CD4-positive, alpha-beta memory T cell (primary cell): Measurements from ENCODE around the gene KLHL18. TPM values are rescaled to one million over a fixed set of nuclear protein-coding genes. Genes with fewer than 3 reads are reported as not detected.
"Not testable (repeated sequence)": the region's sequence is repeated elsewhere in the genome, so short reads cannot be mapped to it uniquely, and the experiment has no call there.

Source experiments
- CTCF ChIA-PET: fragments of 350-600 bp; sonication (Branson Sonifier 250); formaldehyde crosslinking; loops from one replicate; lab custom pipeline; 2021; ENCODE audit warnings: inconsistent platforms; ENCODE audit not compliant: partially characterized antibody; lab: Charles Lee
- POLR2A ChIA-PET: fragments of 350-600 bp; sonication (Branson Sonifier 250); formaldehyde crosslinking; loops from one replicate; lab custom pipeline; 2021; ENCODE audit not compliant: partially characterized antibody; lab: Charles Lee
- DNase-seq, 5 donors: peaks; one replicate each; pipeline versions ENCODE4 v3.0.0 to v3.0.0-alpha.2; 2020 to 2022; ENCODE audit warnings: mixed read lengths in 1 of 5
- H3K27ac ChIP-seq: one replicate; pipeline ENCODE4 v1.7.0; 2013; ENCODE audit warnings: low read depth, low read length
- H3K27me3 ChIP-seq: 2 replicates; pipeline ENCODE4 v1.7.0; 2013; ENCODE audit warnings: mild to moderate bottlenecking, low read length, moderate library complexity; ENCODE audit not compliant: insufficient read depth
- H3K36me3 ChIP-seq: 2 replicates; pipeline ENCODE4 v1.7.0; 2013; ENCODE audit warnings: mild to moderate bottlenecking, low read length, moderate library complexity; ENCODE audit not compliant: insufficient read depth
- H3K4me1 ChIP-seq: 2 replicates; pipeline ENCODE4 v1.7.0; 2013; ENCODE audit warnings: mild to moderate bottlenecking, low read length, moderate library complexity; ENCODE audit not compliant: insufficient read depth
- H3K4me3 ChIP-seq, 2 donors: one replicate each; pipeline ENCODE4 v1.7.0; 2013; ENCODE audit warnings: low read length in 2 of 2, mild to moderate bottlenecking in 1 of 2
- H3K9me3 ChIP-seq, 2 donors: one replicate each; pipeline ENCODE4 v1.7.0; 2013; ENCODE audit warnings: low read length in 2 of 2, control low read depth in 1 of 2; ENCODE audit not compliant: control insufficient read depth in 1 of 2
- H3K27ac Mint-ChIP-seq, 7 donors: one replicate each; pipeline ENCODE4 v1.8.0; 2020 to 2021; ENCODE audit warnings: mixed read lengths in 7 of 7, mild to moderate bottlenecking in 6 of 7, inconsistent platforms in 3 of 7, moderate library complexity in 3 of 7
- H3K27me3 Mint-ChIP-seq, 2 donors: one replicate each; pipeline ENCODE4 v1.8.0; 2020 to 2021; ENCODE audit warnings: mixed read lengths in 2 of 2
- H3K36me3 Mint-ChIP-seq, 2 donors: one replicate each; pipeline ENCODE4 v1.8.0; 2020 to 2021; ENCODE audit warnings: mixed read lengths in 2 of 2, inconsistent platforms in 1 of 2, mild to moderate bottlenecking in 1 of 2
- H3K4me1 Mint-ChIP-seq, 4 donors: one replicate each; pipeline ENCODE4 v1.8.0; 2020 to 2021; ENCODE audit warnings: mixed read lengths in 4 of 4, mild to moderate bottlenecking in 1 of 4
- H3K4me3 Mint-ChIP-seq, 8 donors: one replicate each; pipeline ENCODE4 v1.8.0; 2020 to 2021; ENCODE audit warnings: mixed read lengths in 8 of 8, mild to moderate bottlenecking in 7 of 8, moderate library complexity in 6 of 8, inconsistent platforms in 3 of 8
- H3K9me3 Mint-ChIP-seq, 8 donors: one replicate each; pipeline ENCODE4 v1.8.0; 2020 to 2021; ENCODE audit warnings: mixed read lengths in 8 of 8, mild to moderate bottlenecking in 5 of 8, inconsistent platforms in 3 of 8, moderate library complexity in 1 of 8
- intact Hi-C: fragments of 100-400 bp; cut with micrococcal nuclease; formaldehyde crosslinking; loops from one replicate; pipeline ENCODE4 v1.15.1; 2023
- polyA plus RNA-seq, 2 donors: library from polyadenylated mRNA; unstranded; fragments of 300-500 nt; fragmentation: Illumina TruSeq; gene quantifications; one replicate each; pipeline ENCODE4 v1.2.3, GENCODE V29; 2021
- total RNA-seq, 2 experiments: library from RNA; stranded (reverse); gene quantifications; one replicate each; pipeline ENCODE4 v1.2.3, GENCODE V29; 2021

Gene KLHL18
- total and polyA plus RNA-seq, 4 experiments from 2014 or later: 17.0 to 26.7 (median 20.8) TPM

DNA sequence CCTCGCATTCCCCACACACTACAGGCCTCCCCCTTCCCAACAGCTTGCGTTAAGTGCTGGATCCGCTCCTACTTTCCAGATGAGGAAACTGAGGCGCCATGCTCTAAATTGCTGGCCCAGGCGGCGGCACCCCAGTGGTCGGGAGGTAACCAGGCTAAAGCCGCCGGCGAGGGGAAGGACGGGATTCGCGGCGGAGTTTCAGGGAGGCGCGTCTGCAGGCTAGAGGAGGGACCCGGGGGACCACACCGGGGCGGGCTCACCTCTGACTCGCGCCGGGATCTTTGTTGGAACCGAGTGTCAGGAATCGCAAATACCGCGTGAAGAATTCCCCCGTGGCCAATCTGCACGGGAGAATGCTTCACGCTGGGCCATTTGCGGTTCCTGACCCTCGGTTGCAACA is 73.5 kb downstream of the KLHL18 start:
- DNase-seq: no peak
- H3K4me3 ChIP-seq: no peak overlapping the region
- H3K4me1 ChIP-seq: no peaks in the 10 kb centered on the region
- ChIA-PET CTCF (no interaction called here), POLR2A (no interaction called here)
- Mint-ChIP-seq H3K4me1 (peaks cover 0 to 6% (median 0%) of the 10 kb centered on the region in 4 donors), H3K27ac (peak overlapping the region in 1 of 7 donors; percentile 30), H3K36me3 (peaks cover 0 to 19% of the 10 kb centered on the region in 2 donors), H3K27me3 (no peaks in the 10 kb centered on the region), H3K4me3 (no peak overlapping the region), H3K9me3 (peaks cover 0 to 26% (median 22%) of the 10 kb centered on the region in 8 donors)
- H3K27me3 ChIP-seq: no peaks in the 10 kb centered on the region
- H3K27ac ChIP-seq: no peak overlapping the region
- intact Hi-C loops: no loop called here
- no peaks in the 10 kb centered on the region for H3K9me3 ChIP-seq
- no peaks in the 10 kb centered on the region for H3K36me3 ChIP-seq

DNA sequence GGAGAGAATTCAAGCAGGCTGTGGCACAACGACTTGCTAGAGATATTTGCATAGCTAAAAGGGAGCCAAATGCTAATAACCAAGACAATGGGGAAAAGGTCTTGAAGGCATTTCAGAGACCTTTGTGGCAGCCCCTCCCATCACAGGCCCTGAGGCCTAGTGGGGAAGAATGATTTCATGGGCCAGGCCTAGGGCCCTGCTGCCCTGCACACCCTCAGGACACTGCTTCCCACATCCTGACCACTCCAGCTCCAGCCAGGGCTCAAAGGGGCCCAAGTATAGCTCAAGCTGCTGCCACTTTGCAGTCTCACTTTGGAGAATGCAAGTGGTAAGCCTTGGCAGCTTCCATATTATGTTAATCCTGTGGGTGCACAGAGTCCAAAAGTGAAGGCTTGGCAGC is 76.6 kb downstream of the KLHL18 start:
- intact Hi-C loops: no loop called here
- H3K27ac ChIP-seq: no peak overlapping the region
- POLR2A ChIA-PET: no interaction called here
- H3K9me3 Mint-ChIP-seq: peaks cover 2 to 31% (median 25%) of the 10 kb centered on the region in 8 donors
- no peak overlapping the region for H3K4me3 Mint-ChIP-seq
- H3K27ac Mint-ChIP-seq: no peak overlapping the region
- peaks cover 0 to 19% of the 10 kb centered on the region in 2 donors for H3K36me3 Mint-ChIP-seq
- H3K4me3 ChIP-seq: no peak overlapping the region
- no peaks in the 10 kb centered on the region for H3K27me3 ChIP-seq
- no peaks in the 10 kb centered on the region for H3K27me3 Mint-ChIP-seq
- CTCF ChIA-PET: no interaction called here
- H3K4me1 ChIP-seq: peaks cover 12% of the 10 kb centered on the region
- H3K9me3 ChIP-seq: no peaks in the 10 kb centered on the region
- no peaks in the 10 kb centered on the region for H3K36me3 ChIP-seq
- H3K4me1 Mint-ChIP-seq: peaks cover 10 to 18% (median 12%) of the 10 kb centered on the region in 4 donors
- no peak for DNase-seq

DNA sequence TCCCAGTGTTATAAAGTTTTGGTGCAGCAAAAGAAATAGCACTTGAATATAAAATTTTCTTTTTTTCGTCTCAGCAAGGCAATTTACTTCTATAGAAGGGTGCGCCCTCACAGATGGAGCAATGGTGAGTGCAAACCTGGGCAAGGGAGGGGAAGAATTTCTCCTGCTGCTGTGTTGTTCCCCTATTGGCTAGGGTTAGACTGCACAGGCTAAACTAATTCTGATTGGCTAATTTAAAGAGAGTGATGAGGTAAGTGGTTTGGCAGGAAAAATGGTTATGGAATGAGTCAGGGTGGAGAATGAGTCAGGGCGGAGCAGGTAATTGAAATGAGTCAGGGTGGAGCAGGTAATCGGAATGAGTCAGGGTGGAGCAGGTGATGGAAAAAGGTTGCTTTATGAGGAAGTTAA is 77.4 kb downstream of the KLHL18 start:
- H3K4me3 Mint-ChIP-seq, H3K27me3 Mint-ChIP-seq, CTCF ChIA-PET, H3K27me3 ChIP-seq, H3K9me3 ChIP-seq, H3K4me3 ChIP-seq, intact Hi-C loops, POLR2A ChIA-PET, H3K36me3 ChIP-seq, DNase-seq, H3K27ac ChIP-seq: not testable (repeated sequence)
- peaks cover 12% of the 10 kb centered on the region for H3K4me1 ChIP-seq
- Mint-ChIP-seq H3K4me1 (peaks cover 10 to 18% (median 12%) of the 10 kb centered on the region in 4 donors), H3K27ac (peak overlapping the region in 2 of 7 donors; percentile 17 to 19), H3K9me3 (peaks cover 2 to 31% (median 25%) of the 10 kb centered on the region in 8 donors), H3K36me3 (peaks cover 0 to 17% of the 10 kb centered on the region in 2 donors)

DNA sequence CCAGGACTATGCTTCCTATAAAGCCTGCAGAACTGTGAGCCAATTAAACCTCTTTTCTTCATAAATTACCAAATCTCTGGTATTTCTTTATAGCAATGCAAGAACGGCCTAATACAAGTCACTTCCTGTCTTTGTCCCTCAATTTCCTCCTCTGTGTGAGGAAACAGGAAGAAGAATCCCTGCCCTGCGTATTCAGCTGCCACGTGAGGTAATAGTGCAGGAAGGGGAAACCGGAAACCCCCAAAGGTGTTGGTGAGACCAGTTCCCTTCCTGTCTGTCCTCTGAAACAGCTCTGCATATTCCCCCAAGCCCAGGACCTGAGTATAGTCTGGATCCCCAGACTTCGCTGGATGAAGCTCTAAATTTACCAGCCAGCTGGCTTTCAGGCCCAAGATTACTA is 80.0 kb downstream of the KLHL18 start:
- ChIA-PET POLR2A (interaction anchor here (1.0 to 2.3 kb wide), 2 partner anchors 9 to 18 kb away, joined by 3 to 9 read pairs; partner anchors contain the start of gene PTPN23), CTCF (interaction anchor here (1.1 kb wide), 1 partner anchor 496 kb away, joined by 4 read pairs; no protein-coding TSS in a partner anchor)
- Mint-ChIP-seq H3K4me3 (peak overlapping the region in 5 of 8 donors; percentile 6 to 82 (median 47)), H3K4me1 (peaks cover 10 to 18% (median 13%) of the 10 kb centered on the region in 4 donors), H3K27me3 (no peaks in the 10 kb centered on the region), H3K36me3 (peaks cover 0 to 15% of the 10 kb centered on the region in 2 donors), H3K27ac (peak overlapping the region; percentile 1 to 93 (median 90)), H3K9me3 (peaks cover 2 to 31% (median 24%) of the 10 kb centered on the region in 8 donors)
- H3K4me1 ChIP-seq: peaks cover 12% of the 10 kb centered on the region
- H3K27me3 ChIP-seq: no peaks in the 10 kb centered on the region
- intact Hi-C loops: no loop called here
- no peak overlapping the region for H3K4me3 ChIP-seq
- H3K36me3 ChIP-seq: no peaks in the 10 kb centered on the region
- DNase-seq: peak in 4 of 5 donors; percentile 16 to 50 (median 28)
- no peaks in the 10 kb centered on the region for H3K9me3 ChIP-seq
- H3K27ac ChIP-seq: peak overlapping the region; percentile 6

DNA sequence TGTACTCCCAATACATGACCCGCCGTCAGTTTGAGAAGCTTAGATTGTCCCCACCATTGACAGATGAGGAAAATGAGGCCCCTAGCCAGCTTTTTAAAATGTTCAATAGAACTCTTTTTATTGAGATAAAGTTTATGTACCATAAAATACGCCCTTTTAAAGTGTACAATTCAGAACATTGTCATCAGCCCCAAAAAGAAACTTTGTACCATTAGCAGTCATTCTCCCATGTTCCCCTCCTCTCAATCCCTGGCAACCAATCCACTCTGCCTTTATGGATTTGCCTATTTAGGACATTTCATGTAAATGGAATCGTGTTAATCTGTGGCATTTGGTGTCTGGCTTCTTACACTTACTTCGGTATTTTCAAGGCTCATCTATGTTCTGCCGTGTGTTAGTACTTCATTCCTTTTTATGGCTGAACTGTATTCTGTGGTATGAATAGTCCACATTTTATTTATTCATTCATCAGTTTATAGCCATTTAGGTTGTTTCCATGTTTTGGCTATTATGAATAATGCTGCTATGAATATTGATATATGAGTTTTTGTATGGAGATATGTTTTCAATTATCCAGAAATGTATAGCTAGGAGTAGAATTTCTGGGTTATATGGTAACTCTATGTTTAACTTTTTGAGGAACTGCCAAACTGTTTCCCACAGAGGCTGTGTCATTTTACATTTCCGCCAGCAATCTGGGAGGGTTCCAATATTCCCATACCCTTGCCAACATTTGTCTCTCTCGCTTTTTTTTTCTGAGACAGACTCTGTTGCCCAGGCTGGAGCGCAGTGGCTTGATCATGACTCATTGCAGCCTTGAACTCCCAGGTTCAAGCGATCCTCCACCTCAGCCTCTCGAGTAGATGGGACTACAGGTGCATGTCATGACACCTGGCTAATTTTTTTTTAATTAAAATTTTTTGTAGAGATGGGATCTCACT is 82.7 kb downstream of the KLHL18 start:
- ChIA-PET POLR2A (no interaction called here), CTCF (no interaction called here)
- no peak for DNase-seq
- Mint-ChIP-seq H3K4me1 (peaks cover 10 to 13% (median 12%) of the 10 kb centered on the region in 4 donors), H3K4me3 (no peak overlapping the region), H3K27ac (no peak overlapping the region), H3K27me3 (peaks cover 1 to 2% of the 10 kb centered on the region in 2 donors), H3K36me3 (no peaks in the 10 kb centered on the region), H3K9me3 (peaks cover 0 to 8% (median 2%) of the 10 kb centered on the region in 8 donors)
- H3K27ac ChIP-seq: no peak overlapping the region
- H3K4me3 ChIP-seq: no peak overlapping the region
- intact Hi-C loops: no loop called here
- H3K36me3 ChIP-seq: no peaks in the 10 kb centered on the region
- H3K9me3 ChIP-seq: no peaks in the 10 kb centered on the region
- no peaks in the 10 kb centered on the region for H3K27me3 ChIP-seq
- peaks cover 12% of the 10 kb centered on the region for H3K4me1 ChIP-seq

DNA sequence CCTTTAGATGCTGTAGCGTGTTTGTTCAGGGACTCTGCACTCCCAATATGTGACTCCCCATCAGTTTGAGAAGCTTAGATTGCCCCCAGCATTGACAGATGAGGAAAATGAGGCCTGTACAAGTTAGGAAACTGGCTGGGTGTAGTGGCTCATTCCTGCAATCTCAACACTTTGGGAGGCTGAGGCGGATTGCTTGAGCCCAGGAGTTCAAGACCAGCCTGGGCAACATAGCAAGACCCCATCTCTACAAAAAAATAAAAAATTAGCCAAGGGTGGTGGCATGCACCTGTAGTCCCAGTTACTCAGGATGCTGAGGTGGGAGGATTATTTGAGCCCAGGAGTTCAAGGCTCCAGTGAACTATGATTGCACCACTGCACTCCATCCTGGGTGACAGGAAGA is 84.1 kb downstream of the KLHL18 start:
- H3K4me3 Mint-ChIP-seq: no peak overlapping the region
- H3K9me3 Mint-ChIP-seq: peaks cover 0 to 8% (median 1%) of the 10 kb centered on the region in 8 donors
- Histone ChIP-seq H3K36me3 (no peaks in the 10 kb centered on the region), H3K4me3 (no peak overlapping the region), H3K27me3 (no peaks in the 10 kb centered on the region), H3K27ac (no peak overlapping the region), H3K9me3 (no peaks in the 10 kb centered on the region), H3K4me1 (peaks cover 12% of the 10 kb centered on the region)
- H3K27ac Mint-ChIP-seq: no peak overlapping the region
- DNase-seq: no peak
- H3K4me1 Mint-ChIP-seq: peaks cover 10 to 13% (median 12%) of the 10 kb centered on the region in 4 donors
- H3K27me3 Mint-ChIP-seq: peaks cover 1 to 2% of the 10 kb centered on the region in 2 donors
- no peaks in the 10 kb centered on the region for H3K36me3 Mint-ChIP-seq
- intact Hi-C loops: no loop called here
- CTCF ChIA-PET: no interaction called here
- POLR2A ChIA-PET: no interaction called here

DNA sequence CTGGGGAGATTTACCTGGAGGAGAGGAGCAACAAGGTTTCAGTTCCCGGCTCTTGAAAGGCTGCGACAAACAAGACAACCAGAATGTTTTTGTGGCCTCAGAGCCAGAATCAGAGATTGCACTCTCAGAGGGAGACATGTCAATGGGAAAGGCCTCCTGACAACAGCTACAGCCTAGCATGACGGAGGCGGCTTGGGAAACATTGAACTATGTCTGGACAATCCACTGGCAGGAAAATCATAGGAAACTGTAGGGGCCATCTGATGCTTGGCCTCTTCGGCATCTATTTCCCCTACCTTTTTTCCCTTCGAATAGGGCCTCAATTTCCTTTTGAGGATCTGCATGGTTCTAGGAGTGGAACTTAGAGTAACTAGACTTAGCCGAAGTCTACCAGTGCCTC is 84.9 kb downstream of the KLHL18 start:
- no peaks in the 10 kb centered on the region for H3K9me3 ChIP-seq
- Mint-ChIP-seq H3K9me3 (peaks cover 0 to 3% (median 0%) of the 10 kb centered on the region in 8 donors), H3K36me3 (no peaks in the 10 kb centered on the region), H3K27me3 (peaks cover 1 to 2% of the 10 kb centered on the region in 2 donors), H3K4me1 (peaks cover 5 to 8% (median 7%) of the 10 kb centered on the region in 4 donors), H3K27ac (no peak overlapping the region), H3K4me3 (no peak overlapping the region)
- no peak overlapping the region for H3K4me3 ChIP-seq
- intact Hi-C loops: no loop called here
- POLR2A ChIA-PET: no interaction called here
- no peak overlapping the region for H3K27ac ChIP-seq
- H3K36me3 ChIP-seq: no peaks in the 10 kb centered on the region
- CTCF ChIA-PET: no interaction called here
- DNase-seq: no peak
- H3K27me3 ChIP-seq: no peaks in the 10 kb centered on the region
- peaks cover 7% of the 10 kb centered on the region for H3K4me1 ChIP-seq
